ENCODE measurements around the gene ANKMY1.
"Not testable (repeated sequence)": the region's sequence is repeated elsewhere in the genome, so short reads cannot be mapped to it uniquely, and the experiment has no call there.

ANKMY1 gene

GRCh38 chr2:240551288-240551687 lies 6.5 kb downstream of the ANKMY1 start:
- Histone ChIP-seq H3K36me3 (ENCODE audit: control insufficient read depth, insufficient read depth, low read length) (no peaks in the 10 kb centered on the region), H3K4me1 (ENCODE audit: control insufficient read depth, insufficient read depth, low read length) (no peaks in the 10 kb centered on the region), H3K4me3 (ENCODE audit: low read depth, low read length) (no peak overlapping the region), H3K9me3 (ENCODE audit: control insufficient read depth, insufficient read depth, low read length) (peaks cover 4% of the 10 kb centered on the region), H3K9ac (ENCODE audit: low read depth, low read length) (no peak overlapping the region), H3K27me3 (ENCODE audit: control insufficient read depth, insufficient read depth, low read length) (peaks cover 2% of the 10 kb centered on the region)

GRCh38 chr2:240539906-240540305 lies 17.9 kb downstream of the ANKMY1 start:
- Histone ChIP-seq H3K4me1 (ENCODE audit: control insufficient read depth, insufficient read depth, low read length) (no peaks in the 10 kb centered on the region), H3K4me3 (ENCODE audit: low read depth, low read length) (no peak overlapping the region), H3K9ac (ENCODE audit: low read depth, low read length) (no peak overlapping the region), H3K27me3 (ENCODE audit: control insufficient read depth, insufficient read depth, low read length) (no peaks in the 10 kb centered on the region), H3K9me3 (ENCODE audit: control insufficient read depth, insufficient read depth, low read length) (no peaks in the 10 kb centered on the region), H3K36me3 (ENCODE audit: control insufficient read depth, insufficient read depth, low read length) (no peaks in the 10 kb centered on the region)

- not testable (repeated sequence) for H3K9ac ChIP-seq (ENCODE audit: low read depth, low read length); H3K4me1 ChIP-seq (ENCODE audit: control insufficient read depth, insufficient read depth, low read length); H3K4me3 ChIP-seq (ENCODE audit: low read depth, low read length); H3K9me3 ChIP-seq (ENCODE audit: control insufficient read depth, insufficient read depth, low read length); H3K27me3 ChIP-seq (ENCODE audit: control insufficient read depth, insufficient read depth, low read length); H3K36me3 ChIP-seq (ENCODE audit: control insufficient read depth, insufficient read depth, low read length)
Observed at GRCh38 chr2:240539101-240539500, 18.7 kb downstream of the ANKMY1 start.

DNA sequence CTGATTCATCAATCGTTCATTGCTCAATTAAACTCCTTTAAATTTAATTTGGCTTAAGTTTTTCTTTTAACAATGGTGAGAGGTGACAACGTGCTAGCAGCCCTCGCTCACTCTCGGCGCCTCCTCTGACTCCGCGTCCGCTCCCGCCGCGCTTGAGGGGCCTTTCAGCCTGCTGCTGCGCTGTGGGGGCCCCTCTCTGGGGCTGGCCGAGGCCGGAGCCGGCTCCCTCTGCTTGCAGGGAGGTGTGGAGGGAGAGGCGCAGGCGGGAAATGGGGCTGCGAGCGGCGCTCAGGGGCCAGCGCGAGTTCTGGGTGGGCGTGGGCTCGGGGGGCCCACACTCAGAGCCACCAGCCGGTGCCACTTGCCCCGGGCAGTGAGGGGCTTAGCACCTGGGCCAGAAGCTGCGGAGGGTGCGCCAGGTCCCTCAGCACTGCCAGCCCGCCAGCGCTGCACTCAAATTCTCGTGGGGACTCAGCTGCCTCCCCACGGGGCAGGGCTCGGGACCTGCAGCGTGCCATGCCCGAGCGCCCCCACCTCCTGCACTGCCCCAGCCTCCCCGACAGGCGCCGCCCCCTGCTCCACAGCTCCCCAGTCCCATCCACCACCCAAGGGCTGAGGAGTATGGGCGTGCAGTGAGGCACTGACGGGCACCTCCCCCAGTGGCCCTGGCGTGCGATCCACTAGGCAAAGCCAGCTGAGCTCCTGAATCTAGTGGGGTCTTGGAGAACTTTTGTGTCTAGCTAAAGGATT lies 19.6 kb downstream of the ANKMY1 start:
- H3K9ac ChIP-seq (ENCODE audit: low read depth, low read length), result no peak overlapping the region
- no peaks in the 10 kb centered on the region for H3K9me3 ChIP-seq (ENCODE audit: control insufficient read depth, insufficient read depth, low read length)
- H3K4me1 ChIP-seq (ENCODE audit: control insufficient read depth, insufficient read depth, low read length), result no peaks in the 10 kb centered on the region
- no peaks in the 10 kb centered on the region for H3K27me3 ChIP-seq (ENCODE audit: control insufficient read depth, insufficient read depth, low read length)
- H3K36me3 ChIP-seq (ENCODE audit: control insufficient read depth, insufficient read depth, low read length), result no peaks in the 10 kb centered on the region
- H3K4me3 ChIP-seq (ENCODE audit: low read depth, low read length), result no peak overlapping the region

DNA sequence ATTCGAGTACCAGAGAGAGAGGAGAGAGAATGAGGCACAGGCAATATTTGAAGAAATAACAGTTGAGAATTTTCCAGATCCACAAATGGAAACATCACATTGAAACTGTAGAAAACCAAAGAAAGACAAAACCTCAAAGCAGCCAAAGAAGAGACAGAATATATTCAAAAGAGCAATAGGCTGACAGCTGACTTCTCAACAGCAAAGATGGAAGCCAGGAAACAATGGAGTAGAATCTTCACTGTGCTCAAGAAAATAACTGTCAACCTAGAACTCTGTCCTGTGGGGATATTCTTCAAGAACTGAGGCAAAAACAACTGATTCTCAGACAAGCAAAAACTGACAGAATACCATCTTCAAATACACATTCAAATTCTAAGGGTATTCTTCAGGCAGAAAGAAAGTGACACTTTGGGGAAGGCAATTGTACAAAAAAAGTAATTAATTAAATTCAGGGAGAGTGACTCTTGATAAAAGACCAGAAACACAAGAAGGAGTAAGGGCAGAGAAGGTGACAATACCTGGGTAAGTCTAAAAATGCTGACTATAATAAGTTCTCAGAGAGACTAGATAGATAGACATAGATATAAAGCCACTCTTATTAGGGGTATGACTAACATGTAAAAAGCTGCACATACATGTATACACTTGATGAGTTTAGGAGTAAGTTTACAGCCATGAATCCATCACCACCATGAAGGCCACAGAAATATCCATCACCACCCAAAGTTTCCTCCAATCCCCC lies 25.6 kb downstream of the ANKMY1 start:
- Histone ChIP-seq H3K27me3 (ENCODE audit: control insufficient read depth, insufficient read depth, low read length) (no peaks in the 10 kb centered on the region), H3K9me3 (ENCODE audit: control insufficient read depth, insufficient read depth, low read length) (peaks cover 4% of the 10 kb centered on the region)

DNA sequence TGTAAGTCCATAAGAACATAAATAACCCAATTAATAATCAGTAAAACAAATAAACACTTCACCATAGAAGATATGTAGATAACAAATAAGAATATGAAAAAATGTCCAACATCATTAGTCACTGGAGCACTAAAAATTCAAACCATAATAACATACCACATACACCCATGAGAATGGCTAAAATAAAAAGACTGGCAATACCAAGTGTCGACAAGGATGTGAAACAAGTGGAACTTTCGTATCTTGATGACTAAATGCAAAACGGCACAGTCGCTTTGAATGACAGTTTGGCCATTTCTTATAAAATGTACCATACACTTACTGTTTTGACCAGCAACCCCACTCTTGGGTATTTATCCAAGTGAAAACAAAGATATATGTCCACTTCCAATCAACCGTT lies 26.8 kb downstream of the ANKMY1 start:
- Histone ChIP-seq H3K9ac (ENCODE audit: low read depth, low read length) (no peak overlapping the region), H3K36me3 (ENCODE audit: control insufficient read depth, insufficient read depth, low read length) (no peaks in the 10 kb centered on the region), H3K27me3 (ENCODE audit: control insufficient read depth, insufficient read depth, low read length) (no peaks in the 10 kb centered on the region), H3K4me3 (ENCODE audit: low read depth, low read length) (no peak overlapping the region), H3K9me3 (ENCODE audit: control insufficient read depth, insufficient read depth, low read length) (peaks cover 4% of the 10 kb centered on the region), H3K4me1 (ENCODE audit: control insufficient read depth, insufficient read depth, low read length) (no peaks in the 10 kb centered on the region)

More for the DNA sequence above, 25.6 kb downstream of the ANKMY1 start:
- Histone ChIP-seq H3K36me3 (ENCODE audit: control insufficient read depth, insufficient read depth, low read length) (no peaks in the 10 kb centered on the region), H3K4me3 (ENCODE audit: low read depth, low read length) (no peak overlapping the region), H3K9ac (ENCODE audit: low read depth, low read length) (no peak overlapping the region), H3K4me1 (ENCODE audit: control insufficient read depth, insufficient read depth, low read length) (no peaks in the 10 kb centered on the region)

DNA sequence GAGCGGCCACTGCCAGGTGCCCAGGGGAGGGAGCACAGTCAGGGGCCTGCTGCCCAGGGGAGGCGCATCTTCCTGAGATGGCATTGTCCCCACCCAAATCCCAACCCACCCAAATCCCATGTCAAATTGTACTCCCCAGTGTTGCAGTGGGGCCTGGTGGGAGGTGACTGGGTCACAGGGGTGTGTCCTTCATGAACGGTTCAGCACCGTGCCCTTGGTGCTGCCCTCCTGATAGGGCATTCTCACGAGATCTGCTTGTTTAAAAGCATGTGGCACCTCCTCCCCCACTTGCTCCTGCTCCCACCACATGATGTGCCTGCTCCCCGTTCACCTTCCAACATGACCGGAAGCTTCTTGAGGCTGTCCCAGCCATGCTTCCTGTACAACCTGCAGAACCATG lies 27.6 kb downstream of the ANKMY1 start:
- H3K4me3 ChIP-seq (ENCODE audit: low read depth, low read length), result no peak overlapping the region
- H3K36me3 ChIP-seq (ENCODE audit: control insufficient read depth, insufficient read depth, low read length), result no peaks in the 10 kb centered on the region
- H3K4me1 ChIP-seq (ENCODE audit: control insufficient read depth, insufficient read depth, low read length), result no peaks in the 10 kb centered on the region
- H3K9me3 ChIP-seq (ENCODE audit: control insufficient read depth, insufficient read depth, low read length), result peaks cover 7% of the 10 kb centered on the region
- H3K27me3 ChIP-seq (ENCODE audit: control insufficient read depth, insufficient read depth, low read length), result no peaks in the 10 kb centered on the region
- H3K9ac ChIP-seq (ENCODE audit: low read depth, low read length), result no peak overlapping the region

DNA sequence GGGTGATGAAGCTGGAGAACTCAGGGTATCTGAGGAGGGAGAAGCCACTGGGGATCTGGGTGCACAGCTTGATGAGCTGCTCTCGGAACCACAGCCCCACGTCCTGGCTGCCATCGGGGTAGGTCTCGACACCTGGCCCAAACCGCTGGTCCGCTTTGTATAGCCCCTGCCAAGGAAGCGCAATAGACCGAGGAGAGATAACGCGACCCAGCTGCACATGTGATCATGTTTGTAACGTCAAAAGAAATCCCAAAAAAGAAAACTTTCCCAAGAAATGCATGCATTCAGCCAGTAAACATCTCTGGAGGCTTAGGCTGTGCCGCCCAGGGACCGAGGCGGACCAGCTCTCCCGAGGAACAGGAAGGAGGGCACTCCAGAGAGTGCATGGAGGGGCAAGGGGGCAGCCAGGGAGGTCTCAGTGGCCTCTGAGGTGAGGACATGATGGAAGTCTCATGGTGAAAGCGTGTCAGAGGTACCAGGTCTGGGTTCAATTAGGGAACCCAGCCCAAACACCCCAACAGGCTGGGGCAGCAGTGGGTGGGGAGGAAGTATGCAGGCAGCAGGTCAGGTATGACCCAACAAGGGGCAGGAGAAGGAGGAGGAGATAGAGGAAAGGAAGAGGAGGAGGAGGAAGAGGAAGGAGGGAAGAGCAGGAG lies 28.3 kb downstream of the ANKMY1 start:
- no peak overlapping the region for H3K4me3 ChIP-seq (ENCODE audit: low read depth, low read length)
- no peaks in the 10 kb centered on the region for H3K27me3 ChIP-seq (ENCODE audit: control insufficient read depth, insufficient read depth, low read length)
- H3K4me1 ChIP-seq (ENCODE audit: control insufficient read depth, insufficient read depth, low read length), result no peaks in the 10 kb centered on the region
- no peaks in the 10 kb centered on the region for H3K36me3 ChIP-seq (ENCODE audit: control insufficient read depth, insufficient read depth, low read length)
- H3K9me3 ChIP-seq (ENCODE audit: control insufficient read depth, insufficient read depth, low read length), result peaks cover 11% of the 10 kb centered on the region
- H3K9ac ChIP-seq (ENCODE audit: low read depth, low read length), result no peak overlapping the region

DNA sequence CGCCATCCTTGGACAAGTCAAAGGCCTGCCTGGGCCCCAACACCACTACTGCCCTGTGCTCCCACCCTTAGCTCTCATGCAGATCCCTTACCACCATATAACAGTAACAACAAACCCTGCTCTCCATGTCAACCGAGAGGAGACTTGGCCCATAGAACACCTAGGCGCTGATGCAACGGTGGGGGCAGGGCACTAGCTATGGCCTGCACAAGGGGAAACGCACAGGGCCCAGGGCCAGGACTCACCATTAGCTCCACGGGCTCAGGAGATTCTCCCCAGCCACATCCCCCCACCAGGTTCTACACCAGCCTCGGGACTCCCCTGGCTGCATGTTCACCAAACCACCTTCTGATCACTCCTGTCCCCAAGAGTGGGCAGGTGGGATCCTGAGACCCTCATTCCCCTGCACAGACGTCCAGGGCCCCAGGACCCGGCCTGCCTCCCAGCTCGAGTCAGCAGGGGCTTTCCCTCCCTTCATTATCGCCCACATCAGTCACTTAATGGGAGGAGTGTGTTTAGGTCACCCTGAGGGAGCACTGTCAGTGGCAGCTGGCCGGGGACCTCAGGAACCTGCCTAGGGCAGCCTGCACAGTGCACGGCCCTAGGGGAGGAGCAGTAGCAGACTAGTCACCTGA lies 29.3 kb downstream of the ANKMY1 start:
- Histone ChIP-seq H3K4me1 (ENCODE audit: control insufficient read depth, insufficient read depth, low read length) (no peaks in the 10 kb centered on the region), H3K9ac (ENCODE audit: low read depth, low read length) (no peak overlapping the region), H3K4me3 (ENCODE audit: low read depth, low read length) (no peak overlapping the region), H3K9me3 (ENCODE audit: control insufficient read depth, insufficient read depth, low read length) (peaks cover 11% of the 10 kb centered on the region), H3K27me3 (ENCODE audit: control insufficient read depth, insufficient read depth, low read length) (no peaks in the 10 kb centered on the region), H3K36me3 (ENCODE audit: control insufficient read depth, insufficient read depth, low read length) (peaks cover 4% of the 10 kb centered on the region)

DNA sequence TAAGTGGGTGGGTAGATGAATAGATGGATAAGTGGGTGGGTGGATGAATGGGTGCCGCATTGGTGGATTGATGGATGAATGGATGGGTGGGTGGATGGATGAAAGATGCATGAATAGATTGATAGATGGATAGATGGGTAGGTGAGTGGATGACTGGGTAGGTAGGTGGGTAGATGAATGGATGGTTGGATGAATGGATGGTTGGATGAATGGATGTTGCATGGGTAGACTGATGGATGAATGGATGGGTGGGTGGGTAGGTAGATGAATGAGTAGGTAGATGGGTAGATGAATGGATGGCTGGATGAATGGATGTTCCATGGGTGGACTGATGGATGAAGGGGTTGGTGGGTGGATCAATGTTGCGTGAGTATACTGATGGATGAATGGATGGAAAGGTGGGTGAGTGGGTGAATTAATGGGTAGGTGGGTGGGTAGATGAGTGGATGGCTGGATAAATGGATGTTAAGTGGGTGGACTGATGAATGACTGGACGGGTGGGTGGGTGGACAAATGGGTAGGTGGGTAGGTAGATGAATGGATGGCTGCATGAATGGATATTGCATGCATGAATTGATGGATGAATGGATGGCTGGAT lies 30.5 kb downstream of the ANKMY1 start:
- no peaks in the 10 kb centered on the region for H3K4me1 ChIP-seq (ENCODE audit: control insufficient read depth, insufficient read depth, low read length)
- no peak overlapping the region for H3K4me3 ChIP-seq (ENCODE audit: low read depth, low read length)
- H3K27me3 ChIP-seq (ENCODE audit: control insufficient read depth, insufficient read depth, low read length), result no peaks in the 10 kb centered on the region
- H3K9ac ChIP-seq (ENCODE audit: low read depth, low read length), result no peak overlapping the region
- H3K36me3 ChIP-seq (ENCODE audit: control insufficient read depth, insufficient read depth, low read length), result peaks cover 8% of the 10 kb centered on the region
- H3K9me3 ChIP-seq (ENCODE audit: control insufficient read depth, insufficient read depth, low read length), result peaks cover 11% of the 10 kb centered on the region

DNA sequence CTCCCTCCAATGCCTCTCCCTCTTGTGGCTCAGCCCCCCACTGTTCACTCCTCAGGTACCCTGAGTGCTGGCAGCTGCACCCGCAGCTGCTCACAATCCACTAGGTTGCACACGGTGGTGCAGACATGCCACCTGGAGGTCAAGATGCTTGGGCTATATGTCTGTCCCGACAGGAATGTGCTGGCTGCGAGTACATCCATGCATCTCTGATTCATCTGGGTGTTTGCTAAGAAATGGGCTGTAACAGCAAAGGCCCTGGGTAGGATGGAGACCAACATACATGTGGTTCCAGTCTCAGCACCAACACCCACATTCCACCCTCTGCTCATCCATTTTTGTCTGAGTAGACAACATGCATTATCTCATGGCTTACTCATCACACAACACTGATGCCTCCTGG lies 31.3 kb downstream of the ANKMY1 start:
- H3K9ac ChIP-seq (ENCODE audit: low read depth, low read length), result no peak overlapping the region
- H3K4me1 ChIP-seq (ENCODE audit: control insufficient read depth, insufficient read depth, low read length), result no peaks in the 10 kb centered on the region
- no peaks in the 10 kb centered on the region for H3K27me3 ChIP-seq (ENCODE audit: control insufficient read depth, insufficient read depth, low read length)
- H3K4me3 ChIP-seq (ENCODE audit: low read depth, low read length), result no peak overlapping the region
- peaks cover 11% of the 10 kb centered on the region for H3K9me3 ChIP-seq (ENCODE audit: control insufficient read depth, insufficient read depth, low read length)
- peaks cover 8% of the 10 kb centered on the region for H3K36me3 ChIP-seq (ENCODE audit: control insufficient read depth, insufficient read depth, low read length)
